HG02763 (cell line): Measurements from ENCODE around the gene CNTNAP2.
"Not testable (repeated sequence)": the region's sequence is repeated elsewhere in the genome, so short reads cannot be mapped to it uniquely, and the experiment has no call there.

Experiments
- ATAC-seq: cut with Tn5 transposase; IDR thresholded peaks from one replicate; pipeline ENCODE4 v1.9.1; 2021; ENCODE audit warnings: mild to moderate bottlenecking, moderate library complexity; ENCODE audit not compliant: unreplicated experiment

The CNTNAP2 gene

DNA sequence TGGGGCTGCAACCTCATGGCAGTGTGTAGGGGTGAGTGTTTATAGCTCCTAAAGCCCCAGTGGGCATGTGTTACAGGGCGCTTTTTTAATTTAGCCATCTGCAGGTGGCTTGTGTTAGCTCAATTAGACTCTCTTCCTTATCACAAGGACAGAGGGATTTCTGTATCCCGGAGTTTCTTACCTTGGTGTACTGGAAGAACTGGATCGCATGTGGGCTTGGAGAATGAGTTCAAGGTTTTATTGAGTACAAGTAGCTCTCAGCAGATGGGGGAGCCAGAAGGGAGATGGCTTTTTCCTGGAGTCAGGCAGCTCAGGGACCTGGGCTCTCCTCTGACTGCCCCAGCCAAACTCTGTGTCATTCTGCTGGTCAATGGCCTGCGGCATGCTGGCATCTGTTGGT, 2320.4 kb downstream of the CNTNAP2 start:
- no peak for ATAC-seq

GRCh38 chr7:148442141-148442655, 2325.6 kb downstream of the CNTNAP2 start:
- ATAC-seq = no peak

DNA sequence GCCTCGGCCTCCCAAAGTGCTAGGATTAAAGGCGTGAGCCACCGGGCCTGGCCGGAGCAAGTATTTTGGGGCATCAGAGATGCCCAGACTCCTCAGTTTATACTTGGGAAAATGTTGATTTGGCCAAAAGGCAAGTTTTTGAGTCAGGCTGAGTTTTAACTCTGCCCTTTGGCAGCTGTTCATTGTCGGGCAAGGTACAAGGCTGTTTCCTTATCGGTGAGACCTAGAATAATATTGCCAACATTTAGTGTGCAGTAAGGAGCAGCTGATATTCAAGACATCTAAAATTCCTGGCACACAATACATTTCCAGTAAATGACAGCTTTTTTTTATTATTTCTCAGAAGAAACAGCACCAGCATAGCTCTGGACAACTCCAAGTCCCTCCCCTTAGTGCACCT, 2326.3 kb downstream of the CNTNAP2 start:
- no peak for ATAC-seq

DNA sequence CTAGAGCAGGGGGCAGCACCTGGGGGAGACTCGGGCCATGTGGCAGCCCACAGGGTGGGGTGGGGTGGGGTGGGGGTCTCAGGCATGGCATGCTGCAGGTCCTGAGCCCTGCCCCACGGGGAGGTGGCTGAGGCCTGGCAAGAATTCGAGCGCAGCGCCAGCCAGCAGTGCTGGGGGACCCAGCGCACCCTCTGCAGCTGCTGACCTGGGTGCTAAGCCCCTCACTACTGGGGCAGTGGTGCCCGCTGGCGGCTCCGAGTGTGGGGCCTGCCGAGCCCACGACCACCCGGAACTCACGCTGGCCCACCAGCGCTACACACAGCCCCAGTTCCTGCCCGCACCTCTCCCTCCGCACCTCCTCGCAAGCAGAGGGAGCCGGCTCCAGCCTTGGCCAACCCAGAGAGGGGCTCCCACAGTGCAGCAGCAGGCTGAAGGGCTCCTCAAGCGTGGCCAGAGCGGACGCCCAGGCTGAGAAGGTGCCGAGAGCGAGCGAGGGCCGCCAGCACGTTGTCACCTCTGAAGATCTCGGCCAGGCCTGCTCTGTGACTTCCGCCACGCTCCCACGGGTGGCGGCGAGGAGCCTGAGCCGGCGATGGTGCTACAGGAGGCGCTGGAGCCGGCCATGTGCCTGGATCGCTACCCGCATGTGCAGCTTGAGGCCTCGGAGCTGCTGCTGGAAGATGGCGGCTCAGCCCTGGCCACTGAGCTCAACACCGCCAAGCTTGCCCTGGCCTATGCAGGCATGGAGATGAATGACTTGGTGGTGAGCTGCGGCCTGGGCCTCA, 2328.9 kb downstream of the CNTNAP2 start:
- ATAC-seq = no peak

DNA sequence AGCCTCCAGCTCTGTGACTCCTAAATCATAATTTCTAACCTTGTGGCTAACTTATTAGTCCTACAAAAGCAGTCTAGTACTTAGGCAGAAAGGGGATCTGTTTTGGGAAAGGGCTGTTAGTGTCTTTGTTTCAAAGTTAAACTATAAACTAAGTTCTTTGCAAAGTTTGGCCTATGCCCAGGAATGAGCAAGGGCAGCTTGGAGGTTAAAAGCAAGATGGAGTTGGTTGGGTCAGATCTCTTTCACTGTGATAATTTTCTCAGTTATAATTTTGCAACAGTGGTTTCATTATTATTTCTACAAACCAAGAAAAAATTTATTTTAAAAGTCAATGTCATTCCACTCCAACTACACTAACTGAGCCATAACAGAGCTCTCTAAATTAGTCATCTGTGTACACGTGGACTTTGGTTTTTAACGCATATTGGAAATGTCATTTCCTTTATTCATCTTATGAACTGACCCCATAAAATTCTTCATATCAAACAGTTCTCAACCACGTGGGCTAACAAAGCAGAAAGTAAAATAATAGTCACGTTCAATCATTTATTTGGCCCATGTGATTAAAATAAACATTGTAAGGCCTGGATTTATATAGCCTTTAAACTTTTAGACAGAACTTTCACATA, 2330.7 kb downstream of the CNTNAP2 start:
- ATAC-seq = peak; percentile 65

DNA sequence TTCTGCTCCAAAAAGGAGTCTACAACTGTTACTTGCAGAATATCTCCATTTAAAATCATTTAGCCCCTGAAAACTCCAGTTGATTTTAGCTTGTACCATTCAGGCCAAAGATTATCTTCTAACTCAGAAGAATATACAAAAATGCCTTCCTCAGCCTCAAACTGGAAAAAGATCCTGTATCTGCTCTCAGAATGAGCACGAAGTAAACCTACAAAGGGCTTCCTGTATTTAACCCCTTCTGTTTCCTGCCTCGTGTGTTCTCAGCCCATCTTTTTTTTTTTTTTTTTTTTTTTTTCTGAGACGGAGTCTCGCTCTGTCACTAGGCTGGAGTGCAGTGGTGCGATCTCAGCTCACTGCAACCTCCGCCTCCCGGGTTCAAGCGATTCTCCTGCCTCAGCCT, 2334.9 kb downstream of the CNTNAP2 start:
- ATAC-seq = not testable (repeated sequence)

DNA sequence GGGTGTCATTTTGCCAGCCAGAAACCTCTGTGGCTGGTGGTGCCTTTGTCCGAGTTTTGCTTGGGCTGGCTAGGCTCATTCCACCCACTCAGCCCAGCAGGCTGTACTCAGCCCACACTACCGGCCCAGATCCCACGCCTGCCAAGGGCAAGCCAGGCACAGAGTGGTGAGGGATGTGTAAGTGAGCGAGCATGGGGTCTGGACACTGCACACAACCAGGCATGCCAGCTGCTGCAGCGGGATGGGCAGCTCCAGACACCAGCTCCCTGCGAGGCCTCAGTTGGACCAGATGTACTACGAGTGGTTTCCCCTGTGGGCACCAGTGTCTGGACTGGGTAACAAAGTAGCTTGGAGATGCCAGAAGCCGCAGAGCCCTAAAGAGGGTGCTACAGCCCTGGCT, 2339.8 kb downstream of the CNTNAP2 start:
- ATAC-seq = no peak

DNA sequence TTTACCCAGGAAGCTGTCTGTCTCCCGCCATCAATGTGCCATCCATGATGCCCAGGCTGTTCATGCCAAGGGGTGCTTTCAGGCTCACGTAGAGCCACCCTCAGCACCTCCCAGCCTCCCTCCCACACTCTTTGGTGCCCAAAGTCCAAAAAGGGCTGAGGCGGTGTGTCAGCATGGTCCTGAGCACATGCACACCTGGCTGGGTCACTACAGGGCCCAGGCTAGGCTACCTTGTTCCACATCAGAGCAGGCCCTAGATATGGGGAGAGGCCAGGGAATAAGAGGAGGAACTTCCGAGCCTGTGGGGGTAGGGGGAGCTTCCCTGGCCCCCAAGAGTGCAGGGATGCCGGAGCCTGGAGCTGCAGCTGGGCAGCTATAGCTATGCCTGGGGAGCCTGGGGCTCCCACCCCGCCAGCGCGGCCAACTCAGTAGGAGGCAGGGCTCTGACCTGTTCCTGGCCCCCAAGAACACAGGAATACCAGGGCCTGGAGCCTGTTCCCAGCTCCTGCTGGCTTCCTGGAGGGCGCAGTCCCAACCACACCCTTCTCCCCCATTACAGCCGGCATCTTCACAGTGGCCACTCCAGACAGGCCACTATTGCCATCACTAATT, 2340.8 kb downstream of the CNTNAP2 start:
- no peak for ATAC-seq

GRCh38 chr7:148458263-148458662, 2341.7 kb downstream of the CNTNAP2 start:
- no peak for ATAC-seq

DNA sequence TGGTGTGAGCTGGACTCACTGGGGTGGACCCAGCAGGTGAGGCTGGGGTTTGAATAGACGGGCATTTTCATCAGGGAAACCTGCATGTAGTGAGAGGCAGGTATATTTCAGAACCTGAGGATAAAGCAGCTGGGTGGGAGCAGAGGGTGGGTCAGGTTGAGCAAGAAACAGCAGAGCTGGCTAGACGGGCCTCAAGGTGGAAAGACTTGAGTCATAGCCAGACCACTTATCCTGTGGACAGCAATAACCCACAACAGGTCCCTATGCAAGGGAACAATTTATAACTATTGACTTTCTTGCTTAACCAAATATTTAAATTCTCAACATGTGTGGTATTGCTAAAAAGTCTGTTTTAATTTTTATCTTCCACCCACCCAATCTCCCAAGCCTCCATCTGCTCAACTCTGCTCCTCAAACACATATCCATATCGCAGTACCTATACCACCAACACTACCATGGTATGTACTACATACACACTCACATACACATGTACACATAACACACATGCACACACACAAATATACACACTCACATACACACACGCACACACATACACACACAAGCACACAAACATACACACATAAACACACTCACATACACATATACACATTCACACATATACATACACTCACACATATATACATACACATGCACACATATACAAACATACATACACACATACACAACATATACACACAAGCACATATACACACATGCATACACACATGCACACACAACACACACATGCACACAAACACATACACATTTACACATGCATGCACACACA, 2345.0 kb downstream of the CNTNAP2 start:
- ATAC-seq = no peak

DNA sequence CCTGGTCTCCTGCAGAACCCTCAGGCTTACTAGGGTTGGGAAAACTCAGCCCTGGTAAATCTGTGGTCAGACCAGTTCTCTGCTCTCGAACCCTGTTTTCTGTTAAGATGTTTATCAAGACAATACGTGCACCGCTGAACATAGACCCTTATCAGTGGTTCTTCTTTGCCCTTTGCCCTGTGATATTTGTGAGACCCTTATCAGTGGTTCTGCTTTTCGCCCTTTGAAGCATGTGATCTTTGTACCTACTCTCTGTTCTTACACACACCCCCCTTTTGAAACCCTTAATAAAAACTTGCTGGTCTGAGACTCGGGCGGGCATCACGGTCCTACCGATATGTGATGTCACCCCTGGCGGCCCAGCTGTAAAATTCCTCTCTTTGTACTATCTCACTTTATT, 2346.2 kb downstream of the CNTNAP2 start:
- ATAC-seq = not testable (repeated sequence)

GRCh38 chr7:148463210-148463609, 2346.6 kb downstream of the CNTNAP2 start:
- no peak for ATAC-seq

DNA sequence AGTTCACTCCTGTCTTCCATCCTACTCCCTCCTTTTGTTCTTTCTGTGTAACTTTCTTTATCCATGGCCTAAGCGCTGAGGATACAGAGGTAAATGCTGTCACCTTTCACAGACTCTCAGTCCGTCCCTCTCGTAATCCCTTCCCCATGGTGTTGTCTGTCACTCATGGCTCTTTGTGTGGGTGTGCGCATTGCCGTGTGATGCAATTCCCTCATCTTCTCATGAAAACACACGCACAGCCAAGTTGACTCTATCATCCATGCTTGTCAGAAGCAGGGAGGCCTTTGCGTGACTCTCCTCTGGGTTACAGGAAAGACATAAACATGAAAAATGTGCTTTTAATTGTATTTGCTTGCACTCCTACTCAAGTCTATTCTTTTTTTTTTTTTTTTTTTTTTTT, 2348.3 kb downstream of the CNTNAP2 start:
- no peak for ATAC-seq

DNA sequence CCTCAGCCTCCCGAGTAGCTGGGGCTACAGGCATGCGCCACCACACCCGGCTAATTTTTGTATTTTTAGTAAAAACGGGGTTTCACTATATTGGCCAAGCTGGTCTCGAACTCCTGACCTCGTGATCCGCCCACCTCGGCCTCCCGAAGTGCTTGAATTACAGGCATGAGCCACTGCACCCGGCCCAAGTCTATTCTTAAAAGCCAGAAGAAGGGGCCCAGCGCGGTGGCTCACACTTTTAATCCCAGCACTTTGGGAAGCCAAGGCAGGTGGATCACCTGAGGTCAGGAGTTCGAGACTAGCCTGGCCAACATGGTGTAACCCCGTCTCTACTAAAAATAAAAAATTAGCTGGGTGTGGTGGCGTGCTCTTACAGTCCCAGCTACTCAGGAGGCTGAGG, 2348.8 kb downstream of the CNTNAP2 start:
- not testable (repeated sequence) for ATAC-seq

GRCh38 chr7:148466120-148466519, 2349.5 kb downstream of the CNTNAP2 start:
- no peak for ATAC-seq

DNA sequence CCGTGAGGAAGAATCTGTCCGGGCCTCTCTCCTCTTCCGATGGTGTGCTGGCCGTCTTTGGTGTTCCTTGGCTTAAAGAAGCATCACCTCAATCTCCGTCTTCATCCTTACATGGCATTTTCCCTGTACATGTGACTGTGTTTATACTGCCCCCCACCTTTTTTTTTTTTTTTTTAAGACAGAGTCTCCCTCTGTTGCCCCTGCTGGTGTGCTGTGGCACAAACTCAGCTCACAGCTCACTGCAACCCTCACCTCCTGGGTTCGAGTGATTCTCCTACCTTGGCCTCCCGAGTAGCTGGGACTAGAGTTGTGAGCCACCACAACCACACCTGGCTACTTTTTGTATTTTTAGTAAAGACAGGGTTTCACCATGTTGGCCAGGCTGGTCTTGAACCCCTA, 2352.1 kb downstream of the CNTNAP2 start:
- ATAC-seq = no peak
